Measurements from ENCODE around the gene FGFR2.
A peak's percentile ranks its signal among the peaks of the same experiment; 100 is the strongest.

Gene FGFR2

DNA sequence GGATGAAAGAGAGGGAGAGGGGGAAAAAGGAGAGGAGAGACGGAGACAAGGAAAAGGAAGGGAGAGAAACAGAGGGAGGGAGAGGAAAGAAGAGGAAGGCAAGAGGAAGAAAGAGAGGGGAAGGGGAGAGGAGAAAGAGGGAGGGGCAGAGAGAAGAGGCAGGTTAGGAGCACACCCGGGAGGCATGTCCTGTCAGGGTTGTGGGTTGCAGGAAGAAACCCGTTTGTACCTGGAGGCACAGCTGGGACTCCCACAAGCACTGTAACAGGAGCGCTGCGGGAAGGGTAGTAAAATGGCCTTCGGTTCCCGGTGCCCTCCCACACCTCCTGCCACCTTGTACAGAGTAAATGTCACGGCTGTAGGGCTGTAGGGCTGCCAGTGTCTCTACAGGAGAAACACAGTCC, 24.7 kb downstream of the FGFR2 start:
- no peaks in the 10 kb centered on the region for H3K9me3 Mint-ChIP-seq
- DNase-seq = no peak
- no peak overlapping the region for H3K27ac Mint-ChIP-seq
- no peak overlapping the region for H3K4me3 Mint-ChIP-seq
- TF ChIP-seq, protein P1, sequence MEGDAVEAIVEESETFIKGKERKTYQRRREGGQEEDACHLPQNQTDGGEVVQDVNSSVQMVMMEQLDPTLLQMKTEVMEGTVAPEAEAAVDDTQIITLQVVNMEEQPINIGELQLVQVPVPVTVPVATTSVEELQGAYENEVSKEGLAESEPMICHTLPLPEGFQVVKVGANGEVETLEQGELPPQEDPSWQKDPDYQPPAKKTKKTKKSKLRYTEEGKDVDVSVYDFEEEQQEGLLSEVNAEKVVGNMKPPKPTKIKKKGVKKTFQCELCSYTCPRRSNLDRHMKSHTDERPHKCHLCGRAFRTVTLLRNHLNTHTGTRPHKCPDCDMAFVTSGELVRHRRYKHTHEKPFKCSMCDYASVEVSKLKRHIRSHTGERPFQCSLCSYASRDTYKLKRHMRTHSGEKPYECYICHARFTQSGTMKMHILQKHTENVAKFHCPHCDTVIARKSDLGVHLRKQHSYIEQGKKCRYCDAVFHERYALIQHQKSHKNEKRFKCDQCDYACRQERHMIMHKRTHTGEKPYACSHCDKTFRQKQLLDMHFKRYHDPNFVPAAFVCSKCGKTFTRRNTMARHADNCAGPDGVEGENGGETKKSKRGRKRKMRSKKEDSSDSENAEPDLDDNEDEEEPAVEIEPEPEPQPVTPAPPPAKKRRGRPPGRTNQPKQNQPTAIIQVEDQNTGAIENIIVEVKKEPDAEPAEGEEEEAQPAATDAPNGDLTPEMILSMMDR (IDR thresholded peaks at IDR 0.05) = no peak
- H3K4me1 Mint-ChIP-seq = peaks cover 69% of the 10 kb centered on the region
- H3K36me3 Mint-ChIP-seq (ENCODE audit: low read depth) = peaks cover 10% of the 10 kb centered on the region
- peaks cover 8% of the 10 kb centered on the region for H3K27me3 Mint-ChIP-seq (ENCODE audit: low read depth, poor library complexity)

DNA sequence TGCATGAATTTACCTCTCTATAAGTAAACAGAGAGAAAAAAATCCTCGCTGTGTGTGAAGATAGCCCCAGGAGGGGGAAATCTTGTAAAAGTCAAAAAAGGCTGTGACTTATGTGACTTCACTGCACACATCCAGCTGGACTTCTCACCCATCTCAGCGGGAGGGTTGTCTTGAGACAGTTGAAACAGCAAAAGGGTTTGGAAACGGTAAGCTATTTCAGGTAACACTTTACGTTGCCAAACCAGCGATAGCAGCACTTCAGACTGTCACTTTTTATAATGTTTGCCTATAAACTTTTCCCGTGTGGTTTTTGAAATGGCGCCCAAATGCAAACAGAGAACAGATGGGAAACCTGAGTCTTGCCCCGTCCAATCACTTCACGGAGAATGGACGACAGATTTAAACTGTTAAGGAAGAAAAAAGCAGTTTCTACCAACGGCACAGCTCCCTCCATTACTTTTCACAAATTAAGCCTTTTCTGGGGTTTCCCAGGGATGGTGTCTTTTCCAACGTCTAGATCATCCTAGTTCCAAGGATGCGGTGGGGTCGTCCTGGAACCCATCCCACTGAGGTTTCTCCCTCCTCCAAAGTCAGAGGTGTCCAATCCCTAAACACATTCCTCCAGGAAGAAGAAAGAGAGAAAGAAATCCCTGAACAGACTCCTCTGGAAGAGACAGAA, 25.2 kb downstream of the FGFR2 start:
- H3K27ac Mint-ChIP-seq = no peak overlapping the region
- H3K9me3 Mint-ChIP-seq = no peaks in the 10 kb centered on the region
- H3K4me1 Mint-ChIP-seq = peaks cover 69% of the 10 kb centered on the region
- H3K36me3 Mint-ChIP-seq (ENCODE audit: low read depth) = peaks cover 14% of the 10 kb centered on the region
- TF ChIP-seq, protein P1 (IDR thresholded peaks at IDR 0.05) = no peak
- DNase-seq = no peak
- peaks cover 8% of the 10 kb centered on the region for H3K27me3 Mint-ChIP-seq (ENCODE audit: low read depth, poor library complexity)
- H3K4me3 Mint-ChIP-seq = no peak overlapping the region

DNA sequence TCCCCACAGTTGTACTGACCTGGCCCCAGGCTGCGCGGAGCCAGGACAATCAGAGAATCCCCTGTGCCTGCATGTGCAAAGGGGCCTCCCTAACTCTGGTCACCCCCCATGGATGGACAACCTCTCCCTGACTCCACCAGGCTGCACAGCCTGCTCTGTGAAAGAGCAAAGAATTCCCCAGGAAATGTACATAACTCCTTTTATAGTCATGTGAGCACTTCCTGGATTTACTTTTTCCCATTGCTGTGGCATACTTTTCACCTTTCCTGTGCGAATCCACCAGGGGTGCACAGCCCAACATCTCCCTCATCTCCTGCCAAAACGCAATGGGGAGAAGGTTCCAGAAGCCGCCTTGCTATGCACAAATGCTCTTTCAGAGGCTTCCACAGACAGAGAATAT, 27.9 kb downstream of the FGFR2 start:
- Mint-ChIP-seq H3K9me3 (no peaks in the 10 kb centered on the region), H3K27me3 (ENCODE audit: low read depth, poor library complexity) (peaks cover 4% of the 10 kb centered on the region), H3K4me1 (peaks cover 74% of the 10 kb centered on the region), H3K4me3 (no peak overlapping the region), H3K27ac (peak overlapping the region; percentile 3), H3K36me3 (ENCODE audit: low read depth) (peaks cover 19% of the 10 kb centered on the region)
- TF ChIP-seq, protein P1 (IDR thresholded peaks at IDR 0.05) = no peak
- DNase-seq = no peak

DNA sequence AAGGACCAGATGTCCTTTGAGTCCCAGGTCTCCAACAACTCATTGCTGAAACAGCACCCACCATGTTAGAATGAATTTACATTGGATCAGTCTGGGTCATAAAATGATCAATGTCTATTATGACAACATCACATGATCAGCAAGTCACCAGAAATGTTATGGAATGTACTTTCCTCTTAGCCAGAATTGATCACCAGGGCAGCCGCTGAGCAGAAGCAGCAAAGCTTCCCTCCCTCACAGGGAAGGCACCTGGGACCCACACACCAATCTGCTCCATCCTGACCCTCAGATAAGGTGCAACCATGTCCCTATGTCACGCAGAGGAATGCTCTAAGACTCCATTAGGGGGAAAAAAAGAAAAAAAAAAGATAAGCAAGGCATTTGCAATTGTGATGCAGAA, 30.0 kb downstream of the FGFR2 start:
- no peaks in the 10 kb centered on the region for H3K9me3 Mint-ChIP-seq
- peaks cover 39% of the 10 kb centered on the region for H3K36me3 Mint-ChIP-seq (ENCODE audit: low read depth)
- no peak overlapping the region for H3K4me3 Mint-ChIP-seq
- no peak for DNase-seq
- H3K27ac Mint-ChIP-seq = no peak overlapping the region
- peaks cover 63% of the 10 kb centered on the region for H3K4me1 Mint-ChIP-seq
- peaks cover 4% of the 10 kb centered on the region for H3K27me3 Mint-ChIP-seq (ENCODE audit: low read depth, poor library complexity)
- TF ChIP-seq, protein P1 (IDR thresholded peaks at IDR 0.05) = no peak

DNA sequence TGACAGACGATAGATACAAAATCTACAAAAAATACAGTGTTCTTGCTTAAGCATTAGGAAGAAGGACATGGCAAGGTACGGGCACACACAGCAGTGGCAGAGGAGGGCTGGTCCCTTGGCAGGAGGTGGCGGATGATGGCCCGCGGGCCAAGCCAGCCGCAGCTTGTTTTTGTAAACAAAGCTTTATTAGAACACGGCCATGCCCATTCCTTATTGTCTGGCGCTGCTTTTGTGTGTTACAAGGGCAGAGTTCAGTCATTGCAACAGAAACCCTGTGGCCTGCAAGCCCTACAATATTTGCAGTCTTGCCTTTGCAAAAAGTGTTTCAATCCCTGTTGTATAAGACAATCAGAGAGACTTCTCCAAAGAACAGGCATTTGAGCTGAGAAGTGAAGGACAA, 30.7 kb downstream of the FGFR2 start:
- H3K4me1 Mint-ChIP-seq = peaks cover 56% of the 10 kb centered on the region
- TF ChIP-seq, protein P1 (IDR thresholded peaks at IDR 0.05) = no peak
- peaks cover 4% of the 10 kb centered on the region for H3K27me3 Mint-ChIP-seq (ENCODE audit: low read depth, poor library complexity)
- H3K9me3 Mint-ChIP-seq = no peaks in the 10 kb centered on the region
- no peak for DNase-seq
- peaks cover 43% of the 10 kb centered on the region for H3K36me3 Mint-ChIP-seq (ENCODE audit: low read depth)
- H3K27ac Mint-ChIP-seq = no peak overlapping the region
- H3K4me3 Mint-ChIP-seq = no peak overlapping the region

DNA sequence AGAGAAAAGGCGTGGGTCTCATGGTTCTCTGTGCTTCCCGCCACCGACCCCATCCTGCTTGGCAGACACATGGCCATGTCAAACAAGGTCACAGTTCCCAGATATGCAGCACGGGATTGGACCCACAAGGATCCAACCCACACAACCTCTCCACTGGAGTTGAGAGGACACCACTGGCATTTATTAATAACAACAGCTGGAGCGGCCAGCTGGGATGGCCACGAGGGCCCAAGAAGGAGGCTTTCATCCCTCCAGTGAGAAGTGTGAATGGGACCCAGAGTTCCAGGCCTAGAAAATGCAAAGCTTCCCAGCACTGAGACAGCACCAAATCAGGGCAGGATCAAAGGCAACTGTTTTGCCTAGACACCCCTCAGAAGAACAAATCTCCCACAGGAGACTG, 31.5 kb downstream of the FGFR2 start:
- Mint-ChIP-seq H3K4me3 (no peak overlapping the region), H3K4me1 (peaks cover 55% of the 10 kb centered on the region)

More for the DNA sequence above, 31.5 kb downstream of the FGFR2 start:
- Mint-ChIP-seq H3K9me3 (no peaks in the 10 kb centered on the region), H3K27me3 (ENCODE audit: low read depth, poor library complexity) (peaks cover 5% of the 10 kb centered on the region), H3K36me3 (ENCODE audit: low read depth) (peaks cover 51% of the 10 kb centered on the region), H3K27ac (peak overlapping the region; percentile 94)
- TF ChIP-seq, protein P1 (IDR thresholded peaks at IDR 0.05) = no peak
- DNase-seq = no peak

Measured in nephron progenitor cell (in vitro differentiated cells).